ENCODE results near the gene CACNA1C. TPM values are rescaled to one million over a fixed set of nuclear protein-coding genes. Genes with fewer than 3 reads are reported as not detected.

CACNA1C gene
- total RNA-seq = 16.3 TPM

GRCh38 chr12:2052826-2053678 lies at the start of gene CACNA1C:
Gene CACNA1C (plus strand): TSS chr12:2052987. CDS start chr12:2053563, 576 bp downstream.

GRCh38 chr12:2004113-2004929 lies 48.5 kb upstream of the CACNA1C start, which contains the start of gene DCP1B:
Gene DCP1B (minus strand): TSS chr12:2004457. CDS start chr12:2004431, 26 bp downstream.

Other genes starting within 250 kb of the CACNA1C start
- 3.8 TPM for gene LRTM2, start 232.4 kb upstream of the CACNA1C start, total RNA-seq
- 49.8 TPM for gene CACNA2D4, start 134.3 kb upstream of the CACNA1C start, total RNA-seq
- gene DCP1B, start 48.5 kb upstream of the CACNA1C start, total RNA-seq = 16.9 TPM